ENCODE data around the gene MARF1.
"Not testable (repeated sequence)": the region's sequence is repeated elsewhere in the genome, so short reads cannot be mapped to it uniquely, and the experiment has no call there.

The MARF1 gene

DNA sequence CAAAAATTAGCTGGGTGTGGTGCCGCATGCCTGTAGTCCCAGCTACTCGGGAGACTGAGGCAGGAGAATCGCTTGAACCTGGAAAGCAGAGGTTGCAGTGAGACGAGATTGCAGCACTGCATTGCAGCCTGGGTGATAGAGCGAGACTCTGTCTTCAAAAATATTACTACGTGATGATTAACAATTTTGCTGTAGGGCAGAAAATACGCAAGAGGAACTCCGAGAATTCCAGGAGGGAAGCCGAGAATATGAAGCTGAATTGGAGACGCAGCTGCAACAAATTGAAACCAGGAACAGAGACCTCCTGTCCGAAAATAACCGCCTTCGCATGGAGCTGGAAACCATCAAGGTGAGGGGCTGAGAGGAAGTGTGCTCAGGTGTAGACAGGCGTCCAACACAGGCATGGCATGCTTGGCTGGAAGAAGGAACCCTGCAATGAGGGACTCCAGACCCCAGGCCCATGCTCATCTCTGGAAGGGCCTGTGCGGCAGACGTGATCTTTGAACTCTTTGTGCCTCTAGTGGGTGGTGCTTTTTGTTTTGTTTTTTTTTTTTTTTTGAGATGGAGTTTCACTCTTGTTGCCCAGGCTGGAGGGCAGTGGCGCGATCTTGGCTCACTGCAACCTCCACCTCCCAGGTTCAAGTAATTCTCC lies 24.3 kb upstream of the MARF1 start:
- TF ChIP-seq JUND (IDR thresholded peaks at IDR 0.05; ENCODE audit: low read depth) = no peak
- DNase-seq (ENCODE audit: low read depth in 1 of 2, low spot score in 1 of 2) = no peak

DNA sequence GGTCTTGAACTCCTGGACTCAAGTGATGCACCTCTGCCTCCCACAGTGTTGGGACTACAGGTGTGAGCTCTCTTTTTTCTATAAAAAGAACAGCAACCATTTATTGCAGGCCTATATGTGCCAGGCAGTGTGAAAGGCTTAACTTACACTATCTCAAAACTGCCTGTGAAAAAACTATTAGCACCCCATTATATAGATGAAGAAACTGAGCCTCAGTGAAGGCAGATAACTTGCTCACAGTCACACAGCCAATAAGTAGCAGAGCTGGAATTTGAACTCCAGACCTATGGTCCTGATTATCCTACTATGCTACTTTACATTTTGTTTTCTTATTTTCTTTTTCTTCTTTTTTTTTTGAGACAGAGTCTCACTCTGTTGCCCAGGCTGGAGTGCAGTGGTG lies 22.2 kb upstream of the MARF1 start:
- in situ Hi-C loops (cut with HindIII; ENCODE audit: low pct_unique_long_range_greater_than_20kb, low sequenced_read_pairs) = no loop called here
- no peak for TF ChIP-seq JUND (IDR thresholded peaks at IDR 0.05; ENCODE audit: low read depth)
- no peak for DNase-seq (ENCODE audit: low read depth in 1 of 2, low spot score in 1 of 2)

More for the DNA sequence above, 24.3 kb upstream of the MARF1 start:
- in situ Hi-C loops (cut with HindIII; ENCODE audit: low pct_unique_long_range_greater_than_20kb, low sequenced_read_pairs) = no loop called here

DNA sequence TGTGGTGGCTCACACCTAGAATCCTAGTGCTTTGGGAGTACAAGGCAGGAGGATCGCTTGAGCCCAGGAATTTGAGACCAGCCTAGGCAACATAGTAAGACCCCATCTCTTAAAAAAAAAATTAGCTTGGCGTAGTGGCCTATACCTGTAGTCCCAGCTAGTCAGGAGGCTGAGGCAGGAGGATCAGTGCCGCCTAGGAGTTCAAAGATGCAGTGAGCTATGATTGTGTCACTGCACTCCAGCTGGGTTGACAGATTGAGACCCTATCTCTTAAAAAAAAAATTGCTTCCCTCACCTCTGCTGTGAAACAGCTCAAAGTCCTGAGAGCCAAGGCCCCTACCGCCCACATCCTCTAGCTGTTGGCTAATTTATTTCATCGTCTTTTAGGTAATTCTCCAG lies 17.2 kb upstream of the MARF1 start:
- in situ Hi-C loops (cut with HindIII; ENCODE audit: low pct_unique_long_range_greater_than_20kb, low sequenced_read_pairs) = no loop called here
- no peak for TF ChIP-seq JUND (IDR thresholded peaks at IDR 0.05; ENCODE audit: low read depth)
- no peak for DNase-seq (ENCODE audit: low read depth in 1 of 2, low spot score in 1 of 2)

DNA sequence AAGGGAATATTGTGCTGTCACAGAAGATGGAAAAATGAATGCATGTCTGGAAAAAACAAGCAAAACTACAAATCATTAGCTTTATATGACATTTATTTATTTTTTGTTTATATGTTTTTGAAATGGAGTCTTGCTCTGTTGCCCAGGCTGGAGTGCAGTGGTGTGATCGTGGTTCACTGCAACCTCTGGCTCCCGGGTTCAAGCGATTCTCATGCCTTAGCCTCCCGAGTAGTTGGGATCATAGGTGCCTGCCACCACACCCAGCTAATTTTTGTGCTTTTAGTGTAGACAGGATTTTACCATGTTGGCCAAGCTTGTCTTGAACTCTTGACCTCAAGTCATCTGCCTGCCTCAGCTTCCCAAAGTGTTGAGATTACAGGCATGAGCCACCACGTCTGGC lies 15.6 kb upstream of the MARF1 start:
- in situ Hi-C loops (cut with HindIII; ENCODE audit: low pct_unique_long_range_greater_than_20kb, low sequenced_read_pairs) = no loop called here
- TF ChIP-seq JUND (IDR thresholded peaks at IDR 0.05; ENCODE audit: low read depth) = no peak
- no peak for DNase-seq (ENCODE audit: low read depth in 1 of 2, low spot score in 1 of 2)

GRCh38 chr16:15658149-15658548 lies 15.2 kb upstream of the MARF1 start:
- DNase-seq (ENCODE audit: low read depth in 1 of 2, low spot score in 1 of 2) = no peak
- in situ Hi-C loops (cut with HindIII; ENCODE audit: low pct_unique_long_range_greater_than_20kb, low sequenced_read_pairs) = no loop called here
- TF ChIP-seq JUND (IDR thresholded peaks at IDR 0.05; ENCODE audit: low read depth) = no peak

- in situ Hi-C loops (cut with HindIII; ENCODE audit: low pct_unique_long_range_greater_than_20kb, low sequenced_read_pairs); DNase-seq (ENCODE audit: low read depth in 1 of 2, low spot score in 1 of 2): not testable (repeated sequence)
Observed at GRCh38 chr16:15655561-15655960, 12.6 kb upstream of the MARF1 start.

DNA sequence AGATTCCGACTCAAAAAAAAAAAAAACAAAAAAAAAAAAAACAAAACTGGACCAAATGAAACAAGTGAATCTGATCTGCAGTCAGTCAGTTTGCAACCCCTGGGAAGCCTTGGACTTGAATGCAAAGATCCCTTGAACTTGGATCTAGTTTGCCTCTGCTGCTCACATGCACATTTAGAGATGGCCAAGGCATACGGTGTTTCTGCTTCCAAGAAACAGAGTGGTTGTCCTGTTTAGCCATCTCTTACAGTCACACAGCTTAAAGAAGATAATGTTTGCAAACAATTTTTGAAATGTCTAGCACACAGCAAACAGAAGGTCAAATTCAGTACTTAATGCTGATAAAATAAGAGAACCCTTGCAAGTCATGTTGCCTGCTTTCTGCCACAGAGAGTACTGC lies 11.6 kb upstream of the MARF1 start:
- no peak for TF ChIP-seq JUND (IDR thresholded peaks at IDR 0.05; ENCODE audit: low read depth)
- in situ Hi-C loops (cut with HindIII; ENCODE audit: low pct_unique_long_range_greater_than_20kb, low sequenced_read_pairs) = no loop called here

GRCh38 chr16:15653227-15653626 lies 10.3 kb upstream of the MARF1 start:
- TF ChIP-seq JUND (IDR thresholded peaks at IDR 0.05; ENCODE audit: low read depth) = no peak
- peak; percentile 51 to 72 for DNase-seq (ENCODE audit: low read depth in 1 of 2, low spot score in 1 of 2)
- in situ Hi-C loops (cut with HindIII; ENCODE audit: low pct_unique_long_range_greater_than_20kb, low sequenced_read_pairs) = no loop called here

More for the DNA sequence above, 11.6 kb upstream of the MARF1 start:
- DNase-seq (ENCODE audit: low read depth in 1 of 2, low spot score in 1 of 2) = no peak

DNA sequence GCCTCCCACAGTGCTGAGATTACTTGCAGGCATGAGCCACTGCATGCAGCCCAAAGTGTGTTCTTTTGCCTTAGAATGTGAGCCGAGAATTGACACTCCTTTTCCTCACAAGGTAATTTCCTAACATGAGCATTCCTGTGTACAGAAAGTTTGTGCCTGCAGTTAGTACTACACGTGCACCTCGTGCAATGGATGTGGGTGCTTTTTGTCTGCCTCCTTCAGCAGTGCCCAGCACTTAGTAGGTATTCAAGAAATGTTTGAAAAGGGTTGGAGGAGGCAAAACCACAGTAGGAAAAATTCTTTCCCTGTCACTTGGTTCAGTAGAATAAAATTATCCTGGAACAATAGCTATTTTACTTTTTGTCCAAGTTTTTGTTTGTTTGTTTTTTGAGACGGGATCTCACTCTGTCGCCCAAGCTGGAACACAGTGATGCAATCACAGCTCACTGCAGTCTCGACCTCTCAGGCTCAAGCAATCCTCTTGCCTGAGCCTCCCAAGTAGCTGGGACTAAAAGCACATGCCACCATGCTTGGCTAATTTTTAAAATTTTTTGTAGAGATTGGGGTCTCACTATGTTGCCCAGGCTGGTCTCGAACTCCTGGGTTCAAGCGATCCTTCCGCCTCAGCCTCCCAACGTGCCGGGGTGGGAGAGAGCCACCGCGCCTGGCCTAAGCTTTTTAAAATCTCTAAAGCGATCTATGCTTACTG lies 9.5 kb upstream of the MARF1 start:
- in situ Hi-C loops (cut with HindIII; ENCODE audit: low pct_unique_long_range_greater_than_20kb, low sequenced_read_pairs) = no loop called here
- no peak for TF ChIP-seq JUND (IDR thresholded peaks at IDR 0.05; ENCODE audit: low read depth)
- no peak for DNase-seq (ENCODE audit: low read depth in 1 of 2, low spot score in 1 of 2)

- peak in 1 of 2 experiments; percentile 54 for DNase-seq (ENCODE audit: low read depth in 1 of 2, low spot score in 1 of 2)
Observed at GRCh38 chr16:15650698-15651171, 7.8 kb upstream of the MARF1 start.

GRCh38 chr16:15650019-15650697 lies 7.2 kb upstream of the MARF1 start, which contains the start of gene NDE1:
Gene NDE1 (plus strand): TSS chr16:15650245. CDS start chr16:15664779, 14,534 bp downstream.
- peak; percentile 90 to 96 for DNase-seq (ENCODE audit: low read depth in 1 of 2, low spot score in 1 of 2)
- no peak for TF ChIP-seq JUND (IDR thresholded peaks at IDR 0.05; ENCODE audit: low read depth)
- in situ Hi-C loops (cut with HindIII; ENCODE audit: low pct_unique_long_range_greater_than_20kb, low sequenced_read_pairs) = no loop called here

More at GRCh38 chr16:15650698-15651171, 7.8 kb upstream of the MARF1 start:
- no peak for TF ChIP-seq JUND (IDR thresholded peaks at IDR 0.05; ENCODE audit: low read depth)
- in situ Hi-C loops (cut with HindIII; ENCODE audit: low pct_unique_long_range_greater_than_20kb, low sequenced_read_pairs) = no loop called here

GRCh38 chr16:15649727-15650018 lies 6.7 kb upstream of the MARF1 start:
- DNase-seq (ENCODE audit: low read depth in 1 of 2, low spot score in 1 of 2) = peak in 1 of 2 experiments; percentile 21
- no peak for TF ChIP-seq JUND (IDR thresholded peaks at IDR 0.05; ENCODE audit: low read depth)
- in situ Hi-C loops (cut with HindIII; ENCODE audit: low pct_unique_long_range_greater_than_20kb, low sequenced_read_pairs) = no loop called here

DNA sequence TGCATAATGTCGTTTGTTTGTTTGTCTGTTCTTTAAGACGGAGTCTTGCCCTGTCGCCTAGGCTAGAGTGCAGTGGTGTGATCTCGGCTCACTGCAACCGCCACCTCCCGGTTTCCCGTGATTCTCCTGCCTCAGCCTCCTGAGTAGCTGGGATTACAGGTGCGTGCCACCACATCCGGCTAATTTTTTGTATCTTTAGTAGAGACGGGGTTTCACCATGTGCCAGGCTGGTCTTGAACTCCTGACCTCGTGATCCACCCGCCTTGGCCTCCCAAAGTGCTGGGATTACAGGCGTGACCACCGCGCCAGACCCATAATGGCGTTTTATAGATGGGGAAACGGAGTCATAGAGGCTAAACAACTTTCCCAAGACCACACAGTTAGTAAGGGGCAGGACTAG lies 6.4 kb upstream of the MARF1 start:
- in situ Hi-C loops (cut with HindIII; ENCODE audit: low pct_unique_long_range_greater_than_20kb, low sequenced_read_pairs); DNase-seq (ENCODE audit: low read depth in 1 of 2, low spot score in 1 of 2): not testable (repeated sequence)

All from T47D (cell line).